Liver (tissue), 9 donors: Measurements from ENCODE around the gene HHIPL1. TPM values are rescaled to one million over a fixed set of nuclear protein-coding genes. Genes with fewer than 3 reads are reported as not detected.

ENCODE experiments used
- DNase-seq: peaks from one replicate; pipeline ENCODE4 v3.0.0-alpha.2; 2017; ENCODE audit warnings: low spot score
- H3K27ac ChIP-seq, 2 donors: one replicate each; pipeline ENCODE4 v1.7.0; 2013; ENCODE audit warnings: inconsistent platforms in 2 of 2, low read length in 2 of 2, control low read depth in 1 of 2, low read depth in 1 of 2, mild to moderate bottlenecking in 1 of 2
- H3K27me3 ChIP-seq, 4 donors: one replicate each; pipeline versions ENCODE4 v1.6.1 to v1.7.0; 2013; ENCODE audit warnings: low read length in 3 of 4, inconsistent platforms in 1 of 4, mild to moderate bottlenecking in 1 of 4, moderate library complexity in 1 of 4; ENCODE audit not compliant: control insufficient read depth in 4 of 4, insufficient read depth in 4 of 4
- H3K36me3 ChIP-seq, 4 donors: one replicate each; pipeline versions ENCODE4 v1.6.1 to v1.7.0; 2013; ENCODE audit warnings: low read length in 3 of 4, mild to moderate bottlenecking in 3 of 4, low read depth in 1 of 4, moderate library complexity in 1 of 4; ENCODE audit not compliant: control insufficient read depth in 4 of 4, insufficient read depth in 3 of 4
- H3K4me1 ChIP-seq, 4 donors: one replicate each; pipeline versions ENCODE4 v1.6.1 to v1.7.0; 2013; ENCODE audit warnings: low read length in 3 of 4, mild to moderate bottlenecking in 3 of 4, moderate library complexity in 1 of 4; ENCODE audit not compliant: control insufficient read depth in 4 of 4, insufficient read depth in 4 of 4
- H3K4me3 ChIP-seq, 3 donors: one replicate each; pipeline versions ENCODE4 v1.6.1 to v1.7.0; 2013; ENCODE audit warnings: low read length in 3 of 3, control low read depth in 1 of 3, low read depth in 1 of 3, mild to moderate bottlenecking in 1 of 3
- H3K9ac ChIP-seq, 2 donors: one replicate each; pipeline ENCODE4 v1.7.0; 2013; ENCODE audit warnings: low read length in 2 of 2, mild to moderate bottlenecking in 2 of 2, moderate library complexity in 2 of 2, control low read depth in 1 of 2, low read depth in 1 of 2
- H3K9me3 ChIP-seq, 4 donors: one replicate each; pipeline versions ENCODE4 v1.6.1 to v1.7.0; 2013; ENCODE audit warnings: low read length in 3 of 4; ENCODE audit not compliant: control insufficient read depth in 4 of 4
- EGR1 ChIP-seq, 2 donors: IDR thresholded peaks; 2 replicates each; pipeline ENCODE4 v1.6.1; 2016 to 2018; ENCODE audit warnings: antibody characterized with exemption in 2 of 2, low read depth in 2 of 2
- FOXA1 ChIP-seq: IDR thresholded peaks from 2 replicates; pipeline ENCODE4 v1.6.1; 2016; ENCODE audit warnings: antibody characterized with exemption
- FOXA2 ChIP-seq: IDR thresholded peaks from 2 replicates; pipeline ENCODE4 v1.6.1; 2016; ENCODE audit warnings: antibody characterized with exemption
- HNF4G ChIP-seq: IDR thresholded peaks from 2 replicates; pipeline ENCODE4 v1.6.1; 2016; ENCODE audit warnings: antibody characterized with exemption
- JUND ChIP-seq, 2 donors: IDR thresholded peaks; 2 replicates each; pipeline ENCODE4 v1.6.1; 2016; ENCODE audit warnings: antibody characterized with exemption in 2 of 2
- NR2F2 ChIP-seq: IDR thresholded peaks from 2 replicates; pipeline ENCODE4 v1.6.1; 2016; ENCODE audit warnings: antibody characterized with exemption
- RAD21 ChIP-seq, 2 donors: IDR thresholded peaks; 2 replicates each; pipeline ENCODE4 v1.6.1; 2016; ENCODE audit warnings: antibody characterized with exemption in 2 of 2, mild to moderate bottlenecking in 2 of 2
- RXRA ChIP-seq, 2 donors: IDR thresholded peaks; 2 replicates each; pipeline ENCODE4 v1.6.1; 2017 to 2018; ENCODE audit warnings: antibody characterized with exemption in 2 of 2, mild to moderate bottlenecking in 1 of 2
- SP1 ChIP-seq: IDR thresholded peaks from 2 replicates; pipeline ENCODE4 v1.6.1; 2018; ENCODE audit warnings: antibody characterized with exemption, mild to moderate bottlenecking
- TAF1 ChIP-seq: conservative IDR thresholded peaks from 2 replicates; pipeline ENCODE4 v1.6.1; 2016; ENCODE audit warnings: antibody characterized with exemption, mild to moderate bottlenecking
- YY1 ChIP-seq: IDR thresholded peaks from 2 replicates; pipeline ENCODE4 v1.6.1; 2016; ENCODE audit warnings: antibody characterized with exemption, mild to moderate bottlenecking
- WGBS: extraction: QIAGEN DNeasy Blood & Tissue Kit; methylation state at CpG from one replicate; pipeline ENCODE4 v1.1.7; 2013; 5-methylcytosine and 5-hydroxymethylcytosine counted together
- polyA plus RNA-seq, 2 donors: library from polyadenylated mRNA; stranded (reverse) in 1 of 2; unstranded in 1 of 2; fragments of 200-250 nt in 1 of 2; fragments of >200 nt in 1 of 2; fragmentation: Nextera tagmentation in 1 of 2; extraction: Ambion mirVana in 1 of 2; gene quantifications; one replicate each; pipeline versions ENCODE4 v1.2.1 to v1.2.3, GENCODE V29; 2013 to 2015
- total RNA-seq, 2 donors: library from RNA; depleted of rRNA; stranded (reverse); fragments of >200 nt; gene quantifications; one replicate each; pipeline ENCODE4 v1.2.3, GENCODE V29; 2014
- TF ChIP-seq, protein P1 (sequence below): IDR thresholded peaks from 2 replicates; pipeline ENCODE4 v1.6.1; 2016; ENCODE audit warnings: antibody characterized with exemption
- TF ChIP-seq, protein P2 (sequence below): IDR thresholded peaks from 2 replicates; pipeline ENCODE4 v1.6.1; 2016; ENCODE audit warnings: antibody characterized with exemption
- TF ChIP-seq, protein P3 (sequence below): IDR thresholded peaks from 2 replicates; pipeline ENCODE4 v1.6.1; 2016; ENCODE audit warnings: antibody characterized with exemption, mild to moderate bottlenecking
- TF ChIP-seq, protein P4 (sequence below): IDR thresholded peaks from 2 replicates; pipeline ENCODE4 v1.6.1; 2016; ENCODE audit warnings: antibody characterized with exemption
- TF ChIP-seq, protein P5 (sequence below): fragments of 150-350 bp; IDR thresholded peaks from 2 replicates; pipeline ENCODE4 v1.5.1; 2017; ENCODE audit warnings: improper control_type of control experiment, low read depth, low read length; ENCODE audit not compliant: missing input control
- donor health status: healthy.
- donor health status: healthy.
- donor health status: healthy.
- donor health status: healthy.
- donor health status: healthy.

HHIPL1 gene
- total and polyA plus RNA-seq, 4 donors: 0.96 to 1.7 (median 1.0) TPM

DNA sequence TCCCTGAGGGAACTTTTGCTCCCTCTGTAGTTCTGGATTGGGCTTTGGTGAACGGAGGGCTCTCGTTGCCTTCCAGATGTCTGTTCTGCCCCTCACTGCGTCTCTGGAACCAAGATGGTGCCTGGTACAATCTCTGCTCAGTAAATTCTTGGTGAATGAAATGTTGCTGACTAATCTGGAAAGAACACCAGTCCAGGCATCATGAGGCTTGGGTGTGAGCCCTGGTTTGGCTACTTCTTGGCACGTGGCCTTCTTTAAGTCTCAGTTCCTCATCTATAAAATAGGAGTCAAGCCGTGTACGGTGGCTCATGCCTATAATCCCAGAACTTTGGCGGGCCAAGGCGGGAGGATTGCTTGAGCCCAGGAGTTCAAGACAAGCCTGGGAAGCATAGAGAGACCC lies 4.3 kb downstream of the HHIPL1 start (continued):
- TF ChIP-seq, protein P1, sequence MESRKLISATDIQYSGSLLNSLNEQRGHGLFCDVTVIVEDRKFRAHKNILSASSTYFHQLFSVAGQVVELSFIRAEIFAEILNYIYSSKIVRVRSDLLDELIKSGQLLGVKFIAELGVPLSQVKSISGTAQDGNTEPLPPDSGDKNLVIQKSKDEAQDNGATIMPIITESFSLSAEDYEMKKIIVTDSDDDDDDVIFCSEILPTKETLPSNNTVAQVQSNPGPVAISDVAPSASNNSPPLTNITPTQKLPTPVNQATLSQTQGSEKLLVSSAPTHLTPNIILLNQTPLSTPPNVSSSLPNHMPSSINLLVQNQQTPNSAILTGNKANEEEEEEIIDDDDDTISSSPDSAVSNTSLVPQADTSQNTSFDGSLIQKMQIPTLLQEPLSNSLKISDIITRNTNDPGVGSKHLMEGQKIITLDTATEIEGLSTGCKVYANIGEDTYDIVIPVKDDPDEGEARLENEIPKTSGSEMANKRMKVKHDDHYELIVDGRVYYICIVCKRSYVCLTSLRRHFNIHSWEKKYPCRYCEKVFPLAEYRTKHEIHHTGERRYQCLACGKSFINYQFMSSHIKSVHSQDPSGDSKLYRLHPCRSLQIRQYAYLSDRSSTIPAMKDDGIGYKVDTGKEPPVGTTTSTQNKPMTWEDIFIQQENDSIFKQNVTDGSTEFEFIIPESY: no peak
- TF ChIP-seq HNF4G (no peak), NR2F2 (no peak), TAF1 (no peak), FOXA2 (no peak), YY1 (no peak), EGR1 (IDR thresholded peaks at IDR 0.05; ENCODE audit: low read depth in 2 of 2) (no peak), FOXA1 (no peak)
- TF ChIP-seq, protein P2, sequence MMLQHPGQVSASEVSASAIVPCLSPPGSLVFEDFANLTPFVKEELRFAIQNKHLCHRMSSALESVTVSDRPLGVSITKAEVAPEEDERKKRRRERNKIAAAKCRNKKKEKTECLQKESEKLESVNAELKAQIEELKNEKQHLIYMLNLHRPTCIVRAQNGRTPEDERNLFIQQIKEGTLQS: no peak

DNA sequence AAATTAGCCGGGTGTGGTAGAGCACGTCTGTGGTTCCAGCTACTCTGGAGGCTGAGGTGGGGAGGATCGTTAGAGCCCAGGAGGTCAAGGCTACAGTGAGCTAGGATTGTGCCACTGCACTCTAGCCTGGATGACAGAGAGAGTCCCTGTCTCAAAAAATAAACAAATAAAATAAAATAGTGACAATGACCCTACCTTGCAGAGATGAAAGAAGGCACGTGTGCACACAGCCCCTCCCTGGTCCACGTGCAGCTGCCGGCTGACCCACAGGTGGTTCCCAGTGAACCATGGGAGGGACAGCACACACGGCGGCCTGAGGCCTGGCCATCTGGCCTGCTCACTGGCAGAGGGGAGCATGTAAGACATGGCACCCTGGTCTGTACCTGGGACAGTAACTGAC lies 4.7 kb downstream of the HHIPL1 start:
- no peaks in the 10 kb centered on the region for H3K9me3 ChIP-seq
- no peak for TF ChIP-seq FOXA2
- TF ChIP-seq RAD21 (IDR thresholded peaks at IDR 0.05): no peak
- TF ChIP-seq, protein P2: no peak
- TF ChIP-seq, protein P3, sequence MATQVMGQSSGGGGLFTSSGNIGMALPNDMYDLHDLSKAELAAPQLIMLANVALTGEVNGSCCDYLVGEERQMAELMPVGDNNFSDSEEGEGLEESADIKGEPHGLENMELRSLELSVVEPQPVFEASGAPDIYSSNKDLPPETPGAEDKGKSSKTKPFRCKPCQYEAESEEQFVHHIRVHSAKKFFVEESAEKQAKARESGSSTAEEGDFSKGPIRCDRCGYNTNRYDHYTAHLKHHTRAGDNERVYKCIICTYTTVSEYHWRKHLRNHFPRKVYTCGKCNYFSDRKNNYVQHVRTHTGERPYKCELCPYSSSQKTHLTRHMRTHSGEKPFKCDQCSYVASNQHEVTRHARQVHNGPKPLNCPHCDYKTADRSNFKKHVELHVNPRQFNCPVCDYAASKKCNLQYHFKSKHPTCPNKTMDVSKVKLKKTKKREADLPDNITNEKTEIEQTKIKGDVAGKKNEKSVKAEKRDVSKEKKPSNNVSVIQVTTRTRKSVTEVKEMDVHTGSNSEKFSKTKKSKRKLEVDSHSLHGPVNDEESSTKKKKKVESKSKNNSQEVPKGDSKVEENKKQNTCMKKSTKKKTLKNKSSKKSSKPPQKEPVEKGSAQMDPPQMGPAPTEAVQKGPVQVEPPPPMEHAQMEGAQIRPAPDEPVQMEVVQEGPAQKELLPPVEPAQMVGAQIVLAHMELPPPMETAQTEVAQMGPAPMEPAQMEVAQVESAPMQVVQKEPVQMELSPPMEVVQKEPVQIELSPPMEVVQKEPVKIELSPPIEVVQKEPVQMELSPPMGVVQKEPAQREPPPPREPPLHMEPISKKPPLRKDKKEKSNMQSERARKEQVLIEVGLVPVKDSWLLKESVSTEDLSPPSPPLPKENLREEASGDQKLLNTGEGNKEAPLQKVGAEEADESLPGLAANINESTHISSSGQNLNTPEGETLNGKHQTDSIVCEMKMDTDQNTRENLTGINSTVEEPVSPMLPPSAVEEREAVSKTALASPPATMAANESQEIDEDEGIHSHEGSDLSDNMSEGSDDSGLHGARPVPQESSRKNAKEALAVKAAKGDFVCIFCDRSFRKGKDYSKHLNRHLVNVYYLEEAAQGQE: no peak
- no peak for TF ChIP-seq FOXA1
- TF ChIP-seq SP1: no peak
- no peak for TF ChIP-seq EGR1 (IDR thresholded peaks at IDR 0.05; ENCODE audit: low read depth in 2 of 2)
- WGBS: 78% methylated on average over 8 of the region's 8 CpGs
- H3K4me3 ChIP-seq: no peak overlapping the region
- no peak overlapping the region for H3K27ac ChIP-seq
- no peak for DNase-seq
- no peaks in the 10 kb centered on the region for H3K36me3 ChIP-seq
- peaks cover 2 to 11% (median 7%) of the 10 kb centered on the region in 4 donors for H3K4me1 ChIP-seq
- no peak overlapping the region for H3K9ac ChIP-seq
- H3K27me3 ChIP-seq: no peaks in the 10 kb centered on the region

DNA sequence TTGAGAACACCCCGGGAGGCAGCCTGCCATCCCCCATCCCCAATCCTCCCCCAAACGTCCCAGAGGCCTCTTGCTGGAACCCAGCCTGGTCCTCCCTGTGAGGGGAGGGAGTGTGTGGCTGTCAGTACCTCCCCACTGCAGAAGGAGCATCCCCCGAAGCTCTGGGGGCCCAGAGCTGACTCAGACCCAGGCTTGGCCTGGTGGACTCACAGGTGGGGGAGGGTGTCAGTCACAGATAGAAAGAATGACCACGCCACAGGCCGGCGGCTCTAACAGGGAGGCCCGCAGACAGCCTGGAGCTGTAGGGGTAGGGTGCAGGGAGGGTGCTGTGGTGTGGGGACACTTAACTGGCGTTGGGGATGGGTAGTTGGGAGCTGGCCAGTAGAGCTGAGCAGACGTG lies 5.3 kb downstream of the HHIPL1 start:
- WGBS: 84% methylated on average over 9 of the region's 9 CpGs
- Histone ChIP-seq H3K36me3 (no peaks in the 10 kb centered on the region), H3K27me3 (no peaks in the 10 kb centered on the region), H3K4me3 (no peak overlapping the region), H3K4me1 (peaks cover 0 to 5% (median 4%) of the 10 kb centered on the region in 4 donors), H3K9ac (no peak overlapping the region), H3K9me3 (no peaks in the 10 kb centered on the region), H3K27ac (no peak overlapping the region)
- no peak for DNase-seq
- TF ChIP-seq SP1 (no peak), JUND (IDR thresholded peaks at IDR 0.05) (no peak), NR2F2 (no peak), EGR1 (IDR thresholded peaks at IDR 0.05; ENCODE audit: low read depth in 2 of 2) (no peak), FOXA2 (no peak), HNF4G (no peak), RXRA (IDR thresholded peaks at IDR 0.05) (no peak), RAD21 (IDR thresholded peaks at IDR 0.05) (no peak), TAF1 (no peak)
- TF ChIP-seq, protein P4, sequence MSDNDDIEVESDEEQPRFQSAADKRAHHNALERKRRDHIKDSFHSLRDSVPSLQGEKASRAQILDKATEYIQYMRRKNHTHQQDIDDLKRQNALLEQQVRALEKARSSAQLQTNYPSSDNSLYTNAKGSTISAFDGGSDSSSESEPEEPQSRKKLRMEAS: no peak
- TF ChIP-seq, protein P3: no peak
- TF ChIP-seq, protein P2: no peak
- TF ChIP-seq, protein P5, sequence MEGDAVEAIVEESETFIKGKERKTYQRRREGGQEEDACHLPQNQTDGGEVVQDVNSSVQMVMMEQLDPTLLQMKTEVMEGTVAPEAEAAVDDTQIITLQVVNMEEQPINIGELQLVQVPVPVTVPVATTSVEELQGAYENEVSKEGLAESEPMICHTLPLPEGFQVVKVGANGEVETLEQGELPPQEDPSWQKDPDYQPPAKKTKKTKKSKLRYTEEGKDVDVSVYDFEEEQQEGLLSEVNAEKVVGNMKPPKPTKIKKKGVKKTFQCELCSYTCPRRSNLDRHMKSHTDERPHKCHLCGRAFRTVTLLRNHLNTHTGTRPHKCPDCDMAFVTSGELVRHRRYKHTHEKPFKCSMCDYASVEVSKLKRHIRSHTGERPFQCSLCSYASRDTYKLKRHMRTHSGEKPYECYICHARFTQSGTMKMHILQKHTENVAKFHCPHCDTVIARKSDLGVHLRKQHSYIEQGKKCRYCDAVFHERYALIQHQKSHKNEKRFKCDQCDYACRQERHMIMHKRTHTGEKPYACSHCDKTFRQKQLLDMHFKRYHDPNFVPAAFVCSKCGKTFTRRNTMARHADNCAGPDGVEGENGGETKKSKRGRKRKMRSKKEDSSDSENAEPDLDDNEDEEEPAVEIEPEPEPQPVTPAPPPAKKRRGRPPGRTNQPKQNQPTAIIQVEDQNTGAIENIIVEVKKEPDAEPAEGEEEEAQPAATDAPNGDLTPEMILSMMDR: no peak
